T-cell (primary cell): ENCODE results near the gene CCDC17. TPM values are rescaled to one million over a fixed set of nuclear protein-coding genes. Genes with fewer than 3 reads are reported as not detected.

Source experiments
- ATAC-seq, 4 experiments: fragments of 200-7000 bp in 3 of 4; fragments of 150-1000 bp in 1 of 4; cut with Tn5 transposase; replicated peaks in 1 of 4; 1 replicate in 3 of 4; 2 replicates in 1 of 4; pipeline ENCODE4 v1.10.0; 2021; ENCODE audit warnings: moderate library complexity in 3 of 4, mild to moderate bottlenecking in 2 of 4, moderate number of reproducible peaks in 1 of 4
- CTCF ChIA-PET, 2 donors: fragments of 300-600 bp; sonication (Branson Sonifier 250); formaldehyde crosslinking; loops; one replicate each; lab custom pipeline; 2022; ENCODE audit warnings: antibody characterized with exemption in 2 of 2; lab: Charles Lee
- POLR2A ChIA-PET, 2 donors: fragments of 300-600 bp; sonication (Branson Sonifier 250); formaldehyde crosslinking; loops; one replicate each; lab custom pipeline; 2022; ENCODE audit warnings: antibody characterized with exemption in 2 of 2; lab: Charles Lee
- DNase-seq, 35 experiments: peaks; one replicate each; pipeline versions ENCODE4 v3.0.0 to v3.0.0-alpha.2; 2013 to 2023
- H3K27ac ChIP-seq: one replicate; pipeline ENCODE4 v1.5.1; 2013; ENCODE audit warnings: low read length
- H3K27me3 ChIP-seq, 2 experiments: replicated peaks in 1 of 2; 1 replicate in 1 of 2; 2 replicates in 1 of 2; pipeline versions ENCODE4 v1.6.1 to v1.7.0; 2013; ENCODE audit warnings: low read length in 1 of 2, mixed read lengths in 1 of 2; ENCODE audit not compliant: control insufficient read depth in 2 of 2, insufficient read depth in 2 of 2; ENCODE audit errors: extremely low read depth in 1 of 2
- H3K36me3 ChIP-seq, 2 donors: 1 replicate in 1 of 2; 2 replicates in 1 of 2; pipeline versions ENCODE4 v1.6.1 to v1.7.0; 2013; ENCODE audit warnings: low read length in 1 of 2; ENCODE audit not compliant: control insufficient read depth in 2 of 2, insufficient read depth in 1 of 2; ENCODE audit errors: extremely low read depth in 1 of 2
- H3K4me1 ChIP-seq, 2 experiments: 1 replicate in 1 of 2; 2 replicates in 1 of 2; pipeline versions ENCODE4 v1.6.1 to v1.7.0; 2013; ENCODE audit warnings: low read length in 2 of 2, mixed read lengths in 1 of 2; ENCODE audit not compliant: insufficient read depth in 2 of 2, control insufficient read depth in 1 of 2; ENCODE audit errors: extremely low read depth in 1 of 2
- H3K4me3 ChIP-seq, 2 donors: 1 replicate in 1 of 2; 2 replicates in 1 of 2; pipeline versions ENCODE4 v1.5.1 to v1.7.0; 2013; ENCODE audit warnings: mild to moderate bottlenecking in 2 of 2, low read length in 1 of 2, moderate library complexity in 1 of 2; ENCODE audit not compliant: control insufficient read depth in 1 of 2; ENCODE audit errors: extremely low read depth in 1 of 2
- H3K9me3 ChIP-seq: 2 replicates; pipeline ENCODE4 v1.7.0; 2013
- H3K27ac Mint-ChIP-seq, 2 donors: one replicate each; pipeline ENCODE4 v1.8.0; 2020 to 2021; ENCODE audit warnings: mild to moderate bottlenecking in 2 of 2, mixed read lengths in 2 of 2
- H3K27me3 Mint-ChIP-seq, 2 donors: one replicate each; pipeline ENCODE4 v1.8.0; 2021 to 2022; ENCODE audit warnings: mixed read lengths in 2 of 2
- H3K36me3 Mint-ChIP-seq: one replicate; pipeline ENCODE4 v1.8.0; 2021; ENCODE audit warnings: mixed read lengths
- H3K4me1 Mint-ChIP-seq, 3 donors: one replicate each; pipeline ENCODE4 v1.8.0; 2020 to 2022; ENCODE audit warnings: mixed read lengths in 3 of 3, mild to moderate bottlenecking in 1 of 3
- H3K4me3 Mint-ChIP-seq, 3 donors: one replicate each; pipeline ENCODE4 v1.8.0; 2020 to 2022; ENCODE audit warnings: mild to moderate bottlenecking in 3 of 3, mixed read lengths in 3 of 3, moderate library complexity in 3 of 3
- H3K9me3 Mint-ChIP-seq, 3 donors: one replicate each; pipeline ENCODE4 v1.8.0; 2020 to 2022; ENCODE audit warnings: mixed read lengths in 3 of 3
- WGBS: methylation state at CpG from one replicate; pipeline ENCODE4 v1.1.5; 2013; ENCODE audit warnings: missing lambda C conversion rate; ENCODE audit not compliant: insufficient coverage; 5-methylcytosine and 5-hydroxymethylcytosine counted together
- total RNA-seq, 35 experiments: library from RNA in 6 of 35; stranded (reverse) in 6 of 35; fragments of 120-200 nt in 1 of 35; gene quantifications; one replicate each; pipeline versions ENCODE4 v1.2.1 to v1.2.4 and lab custom pipeline; 2013 to 2026

The CCDC17 gene
- total RNA-seq, 5 donors from 2014 or later (not counting 1 experiment from before 2014, with no cell fraction given), result 5.9 to 8.6 (median 7.5) TPM

GRCh38 chr1:45619149-45619921 is 4.5 kb downstream of the CCDC17 start:
- no peaks in the 10 kb centered on the region for H3K9me3 Mint-ChIP-seq
- CTCF ChIA-PET, result interaction anchor here in 1 of 2 donors (0.6 kb wide), 1 partner anchor 79 kb away, joined by 3 read pairs; no protein-coding TSS in a partner anchor
- ATAC-seq (no peak), DNase-seq (no peak)
- peaks cover 42% of the 10 kb centered on the region for H3K36me3 Mint-ChIP-seq
- H3K4me3 Mint-ChIP-seq, result no peak overlapping the region
- Histone ChIP-seq H3K4me3 (no peak overlapping the region), H3K4me1 (no peaks in the 10 kb centered on the region), H3K36me3 (peaks cover 14 to 50% of the 10 kb centered on the region in 2 donors), H3K27me3 (no peaks in the 10 kb centered on the region), H3K9me3 (no peaks in the 10 kb centered on the region), H3K27ac (no peak overlapping the region)
- 74% methylated on average over 5 of the region's 8 CpGs for WGBS
- POLR2A ChIA-PET, result no interaction called here
- H3K27me3 Mint-ChIP-seq, result no peaks in the 10 kb centered on the region
- H3K27ac Mint-ChIP-seq, result peak overlapping the region; percentile 66 to 79
- H3K4me1 Mint-ChIP-seq, result peaks cover 8 to 11% (median 8%) of the 10 kb centered on the region in 3 donors

DNA sequence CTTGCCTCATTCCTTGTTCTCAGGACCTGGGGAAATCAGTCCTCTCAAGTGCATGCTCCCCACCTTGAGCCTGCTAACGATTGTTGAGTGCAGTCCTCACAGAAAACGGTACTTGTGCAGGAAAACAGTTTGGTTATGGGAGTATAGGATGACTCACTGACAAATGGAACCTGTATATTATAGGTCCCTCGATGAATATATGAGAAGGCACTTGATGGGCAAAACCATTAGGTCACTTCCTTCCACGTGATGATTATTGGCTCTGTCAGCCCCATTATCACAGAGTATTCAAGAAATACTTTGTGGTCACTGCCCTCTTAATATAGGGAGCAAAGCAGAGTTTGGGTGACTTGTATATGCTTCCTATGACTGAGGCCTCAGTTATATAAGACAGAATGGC is 6.2 kb downstream of the CCDC17 start:
- POLR2A ChIA-PET, result no interaction called here
- DNase-seq, result no peak
- no peak overlapping the region for H3K27ac Mint-ChIP-seq
- no peak overlapping the region for H3K4me3 Mint-ChIP-seq
- Histone ChIP-seq H3K4me1 (no peaks in the 10 kb centered on the region), H3K4me3 (no peak overlapping the region), H3K27me3 (no peaks in the 10 kb centered on the region), H3K36me3 (peaks cover 19 to 55% of the 10 kb centered on the region in 2 donors), H3K27ac (no peak overlapping the region), H3K9me3 (no peaks in the 10 kb centered on the region)
- CTCF ChIA-PET, result no interaction called here
- peaks cover 8 to 11% (median 8%) of the 10 kb centered on the region in 3 donors for H3K4me1 Mint-ChIP-seq
- ATAC-seq, result no peak
- no peaks in the 10 kb centered on the region for H3K9me3 Mint-ChIP-seq
- 84% methylated on average over 2 of the region's 4 CpGs for WGBS
- H3K36me3 Mint-ChIP-seq, result peaks cover 41% of the 10 kb centered on the region
- H3K27me3 Mint-ChIP-seq, result no peaks in the 10 kb centered on the region

GRCh38 chr1:45615885-45616284 is 8.0 kb downstream of the CCDC17 start:
- H3K36me3 Mint-ChIP-seq, result peaks cover 47% of the 10 kb centered on the region
- Histone ChIP-seq H3K27ac (no peak overlapping the region), H3K4me1 (no peaks in the 10 kb centered on the region), H3K36me3 (peaks cover 22 to 61% of the 10 kb centered on the region in 2 donors), H3K9me3 (no peaks in the 10 kb centered on the region), H3K27me3 (no peaks in the 10 kb centered on the region), H3K4me3 (no peak overlapping the region)
- no peak overlapping the region for H3K4me3 Mint-ChIP-seq
- H3K9me3 Mint-ChIP-seq, result no peaks in the 10 kb centered on the region
- H3K4me1 Mint-ChIP-seq, result peaks cover 8 to 11% (median 8%) of the 10 kb centered on the region in 3 donors
- DNase-seq (no peak), ATAC-seq (no peak)
- no CpG with 5 or more reads among the region's 1 CpG for WGBS
- POLR2A ChIA-PET, result no interaction called here
- no peak overlapping the region for H3K27ac Mint-ChIP-seq
- CTCF ChIA-PET, result no interaction called here
- no peaks in the 10 kb centered on the region for H3K27me3 Mint-ChIP-seq

DNA sequence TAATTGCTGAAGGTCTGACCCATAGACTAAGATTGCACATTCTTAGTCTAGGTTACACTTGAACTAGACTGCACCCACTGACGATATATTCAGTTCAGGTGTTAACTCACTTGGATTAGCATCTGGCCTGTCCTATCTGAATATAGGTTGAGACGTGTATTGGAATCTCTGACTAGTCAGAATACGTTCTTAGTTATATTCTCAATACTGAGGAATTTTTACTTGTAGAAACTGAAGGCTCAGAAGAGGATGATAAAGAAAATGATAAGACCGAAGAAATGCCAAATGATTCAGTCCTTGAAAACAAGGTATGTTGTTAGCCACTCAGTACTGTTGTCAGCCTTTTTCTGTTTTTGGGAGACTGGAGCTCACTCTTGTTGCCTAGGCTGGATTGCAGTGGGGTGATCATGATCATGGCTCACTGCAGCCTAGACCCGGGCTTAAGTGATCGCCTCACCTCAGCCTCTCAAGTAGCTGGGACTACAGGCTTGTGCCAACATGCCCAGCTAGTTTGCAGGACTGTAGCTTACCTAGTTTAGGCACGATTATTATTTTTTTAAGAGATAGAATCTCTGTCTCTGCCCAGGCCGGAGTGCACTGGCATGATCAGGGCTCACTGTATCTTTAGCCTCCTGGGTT is 10.8 kb downstream of the CCDC17 start:
- no peaks in the 10 kb centered on the region for H3K4me1 ChIP-seq
- WGBS, result 83% methylated on average over 6 of the region's 8 CpGs
- ChIA-PET CTCF (interaction anchor here in 1 of 2 donors (0.6 kb wide), 1 partner anchor 92 kb away, joined by 10 read pairs; no protein-coding TSS in a partner anchor), POLR2A (interaction anchor here in 1 of 2 donors (0.6 kb wide), 1 partner anchor 1562 kb away, joined by 5 read pairs; no protein-coding TSS in a partner anchor)
- no peaks in the 10 kb centered on the region for H3K27me3 Mint-ChIP-seq
- H3K4me3 ChIP-seq, result no peak overlapping the region
- no peaks in the 10 kb centered on the region for H3K9me3 Mint-ChIP-seq
- no peaks in the 10 kb centered on the region for H3K9me3 ChIP-seq
- H3K27ac ChIP-seq, result no peak overlapping the region
- DNase-seq, result no peak
- no peaks in the 10 kb centered on the region for H3K27me3 ChIP-seq
- peaks cover 22 to 81% of the 10 kb centered on the region in 2 donors for H3K36me3 ChIP-seq
- ATAC-seq, result no peak
- peaks cover 10 to 17% (median 12%) of the 10 kb centered on the region in 3 donors for H3K4me1 Mint-ChIP-seq
- peak overlapping the region in 1 of 2 donors; percentile 1 for H3K27ac Mint-ChIP-seq
- no peak overlapping the region for H3K4me3 Mint-ChIP-seq
- peaks cover 61% of the 10 kb centered on the region for H3K36me3 Mint-ChIP-seq

GRCh38 chr1:45610589-45611226 is 13.1 kb downstream of the CCDC17 start:
- no peaks in the 10 kb centered on the region for H3K9me3 ChIP-seq
- Mint-ChIP-seq H3K36me3 (peaks cover 66% of the 10 kb centered on the region), H3K4me3 (no peak overlapping the region), H3K4me1 (peaks cover 25 to 31% (median 29%) of the 10 kb centered on the region in 3 donors), H3K9me3 (no peaks in the 10 kb centered on the region), H3K27ac (peak overlapping the region in 1 of 2 donors; percentile 44), H3K27me3 (no peaks in the 10 kb centered on the region)
- peaks cover 16 to 82% of the 10 kb centered on the region in 2 donors for H3K36me3 ChIP-seq
- no peak overlapping the region for H3K27ac ChIP-seq
- no peak overlapping the region for H3K4me3 ChIP-seq
- no peaks in the 10 kb centered on the region for H3K27me3 ChIP-seq
- H3K4me1 ChIP-seq, result no peaks in the 10 kb centered on the region
- POLR2A ChIA-PET, result interaction anchor here in 1 of 2 donors (0.6 kb wide), 1 partner anchor 123 kb away, joined by 4 read pairs; no protein-coding TSS in a partner anchor
- no peak for DNase-seq
- WGBS, result 94% methylated on average over 7 of the region's 10 CpGs
- CTCF ChIA-PET, result no interaction called here
- no peak for ATAC-seq
